HG02973 (cell line): Measurements from ENCODE around the gene RAD51B.

ENCODE experiments used
- ATAC-seq: cut with Tn5 transposase; IDR thresholded peaks from one replicate; pipeline ENCODE4 v1.9.1; 2021; ENCODE audit warnings: moderate library complexity; ENCODE audit not compliant: unreplicated experiment

The RAD51B gene

DNA sequence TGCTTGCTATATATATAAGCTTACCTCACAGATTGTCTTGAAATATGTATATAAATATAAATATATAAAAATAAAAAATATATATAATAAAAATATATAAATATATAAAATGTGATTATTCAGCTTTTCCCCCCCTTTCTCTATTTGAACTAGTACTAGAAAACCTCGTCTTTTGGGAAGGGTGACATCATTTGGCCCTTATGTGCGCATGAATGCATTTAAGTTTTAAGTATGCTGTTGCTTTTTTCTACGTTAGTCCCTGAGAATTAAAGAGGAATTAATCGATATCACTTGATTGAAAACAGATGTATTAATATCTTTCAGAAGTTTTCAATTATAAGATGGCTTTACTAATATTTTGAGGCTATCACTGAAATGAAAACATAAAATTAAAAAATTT, 69.9 kb downstream of the RAD51B start:
- ATAC-seq, result no peak

DNA sequence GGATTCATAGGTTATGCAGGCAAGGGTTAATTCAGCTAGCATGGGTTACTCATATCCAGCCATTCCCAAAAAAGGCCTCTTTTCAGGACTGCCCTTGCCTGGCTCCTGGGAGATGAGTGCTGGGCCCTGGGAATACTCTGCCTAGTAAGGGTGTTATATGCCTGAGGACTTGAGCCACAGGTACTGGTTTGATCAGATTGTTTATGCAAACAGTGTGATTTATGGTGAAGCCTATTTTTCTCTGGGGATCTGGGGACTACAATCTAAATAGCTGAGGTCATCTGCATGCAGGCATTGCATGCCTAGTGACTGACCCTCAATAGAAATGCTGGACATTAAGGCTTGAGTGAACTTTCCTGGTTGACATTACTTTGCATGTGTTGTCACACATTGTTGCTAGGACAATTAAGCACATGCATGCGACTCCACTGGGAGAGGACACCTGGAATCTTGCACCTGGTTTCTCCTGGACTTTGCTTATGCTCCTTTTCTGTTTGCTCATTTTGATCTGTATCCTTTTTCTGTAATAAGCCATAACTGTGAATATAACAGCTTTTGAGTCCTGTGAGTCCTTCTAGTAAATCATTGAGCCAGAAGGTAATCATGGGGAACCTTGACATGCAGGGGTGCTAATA, 73.0 kb downstream of the RAD51B start:
- no peak for ATAC-seq

DNA sequence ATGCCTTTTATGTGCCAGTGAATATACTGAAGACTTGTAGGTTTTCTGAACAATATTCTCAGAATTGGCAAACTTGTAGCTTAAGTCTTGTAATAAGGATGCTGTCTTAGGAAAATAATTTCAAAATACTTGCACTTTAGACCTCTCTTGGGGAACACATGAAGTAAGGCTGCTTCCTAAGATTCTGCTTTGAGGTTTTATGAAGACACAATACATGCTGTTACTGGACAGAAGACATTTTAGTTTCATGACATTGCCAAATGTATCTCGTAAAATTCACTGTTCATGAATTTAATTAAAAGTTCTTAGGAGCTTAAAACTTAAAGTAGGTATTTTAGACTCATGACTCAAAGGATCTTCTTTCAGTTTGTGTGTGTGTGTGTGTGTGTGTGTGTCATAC, 80.7 kb downstream of the RAD51B start:
- no peak for ATAC-seq

DNA sequence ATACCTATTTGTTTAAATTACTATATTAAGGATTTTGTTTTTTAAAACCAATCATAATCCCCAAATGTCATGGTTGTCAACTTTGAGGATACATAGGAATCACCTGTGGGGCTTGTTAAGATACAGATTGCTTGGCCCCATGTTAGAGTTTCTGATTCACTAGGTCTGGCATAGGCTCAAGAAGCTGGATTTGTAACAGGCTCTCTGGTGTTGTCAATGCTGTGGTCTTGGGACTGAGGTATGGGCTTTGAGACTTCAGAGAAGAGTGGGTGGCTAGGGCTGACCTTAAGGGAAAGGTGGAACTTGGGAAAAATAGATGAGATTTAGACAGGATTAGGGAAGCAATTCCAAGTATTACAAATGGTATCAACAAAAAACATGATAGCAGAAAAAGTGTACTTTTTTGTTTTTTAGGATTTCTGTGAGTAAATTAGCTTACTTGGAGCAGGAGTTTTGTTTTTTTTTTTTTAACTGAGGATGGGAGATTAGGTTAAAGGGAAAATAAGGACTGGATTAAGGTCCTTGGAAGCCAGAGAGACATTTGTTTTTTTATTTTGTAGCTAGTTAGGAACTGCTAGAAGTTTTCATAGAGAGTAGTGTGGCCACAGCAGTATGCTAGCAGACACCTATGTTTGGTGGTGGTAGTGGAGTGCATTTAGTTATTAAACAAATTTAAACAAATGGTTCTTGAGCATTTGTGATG, 88.6 kb downstream of the RAD51B start:
- ATAC-seq, result no peak

DNA sequence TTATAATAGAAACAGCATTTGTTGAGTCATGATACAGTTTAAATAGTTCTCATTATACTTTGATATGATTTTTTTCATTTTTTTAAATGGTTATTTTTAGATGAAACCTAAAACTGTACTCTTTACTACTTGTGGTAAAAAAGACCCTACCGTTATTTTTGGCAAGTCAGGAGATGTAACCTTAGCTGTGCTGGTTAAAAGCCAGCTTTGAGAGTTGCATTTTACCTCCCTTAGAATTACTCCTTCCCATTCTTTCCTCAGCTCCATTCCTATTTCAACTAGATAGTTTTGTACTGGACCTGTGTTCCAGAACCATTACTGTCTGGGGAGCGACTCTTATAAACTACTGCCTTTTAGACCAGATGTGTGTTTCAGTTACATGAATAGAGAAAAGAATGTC, 92.0 kb downstream of the RAD51B start:
- ATAC-seq, result no peak

DNA sequence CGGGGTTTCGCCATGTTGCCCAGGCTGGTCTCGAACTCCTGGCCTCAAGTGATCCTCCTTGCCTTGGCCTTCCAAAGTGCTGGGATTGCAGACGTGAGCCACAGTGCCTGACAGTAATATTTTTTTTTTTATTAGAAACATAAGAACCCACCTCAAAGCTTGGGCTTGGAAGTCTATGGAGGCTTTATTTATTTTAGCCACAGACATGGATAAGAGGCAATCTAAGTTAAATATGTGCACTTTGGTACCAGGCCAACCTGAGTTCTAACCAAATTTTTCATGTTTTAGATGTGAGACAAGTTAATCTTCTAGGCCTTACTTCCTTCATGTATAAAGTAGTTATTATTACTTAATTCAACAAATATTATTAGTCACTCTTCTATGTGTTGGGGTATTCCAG, 96.9 kb downstream of the RAD51B start:
- ATAC-seq, result no peak

DNA sequence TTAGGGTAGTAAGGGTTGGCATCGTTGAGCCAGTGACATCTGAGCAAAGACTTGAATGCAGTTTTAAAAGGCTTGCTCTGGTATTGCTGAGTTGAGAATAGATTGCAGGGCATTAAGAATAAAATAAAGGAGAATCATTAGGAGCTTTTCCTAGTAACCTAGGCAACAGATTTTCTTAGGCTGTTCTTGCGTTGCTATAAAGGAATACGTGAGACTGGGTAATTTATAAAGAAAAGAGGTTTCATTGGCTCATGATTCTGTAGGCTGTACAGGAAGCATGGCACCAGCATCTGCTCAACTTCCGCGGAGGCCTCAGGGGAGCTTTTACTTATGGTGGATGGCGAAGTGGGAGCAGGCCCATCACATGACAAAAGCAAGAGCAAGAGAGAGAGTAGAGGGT, 97.4 kb downstream of the RAD51B start:
- no peak for ATAC-seq

DNA sequence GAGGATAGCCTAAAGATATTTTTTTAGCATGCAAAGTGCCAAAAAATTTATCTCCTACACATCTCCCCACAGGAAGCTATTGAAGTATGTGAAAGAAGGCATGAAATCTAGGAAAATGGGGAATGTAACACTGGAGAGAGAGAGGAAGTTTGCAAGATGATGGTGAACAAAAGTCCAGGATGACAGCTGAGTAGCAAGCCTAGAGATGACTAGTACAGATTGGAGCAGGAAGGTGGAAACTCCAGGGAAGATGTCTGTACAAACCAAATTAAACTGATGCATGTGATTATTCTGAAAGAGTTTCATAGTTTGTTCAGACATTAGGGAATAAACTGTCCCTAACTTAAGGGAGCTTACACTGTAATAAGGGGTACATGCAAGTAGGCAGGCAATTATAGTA, 99.3 kb downstream of the RAD51B start:
- ATAC-seq, result no peak

DNA sequence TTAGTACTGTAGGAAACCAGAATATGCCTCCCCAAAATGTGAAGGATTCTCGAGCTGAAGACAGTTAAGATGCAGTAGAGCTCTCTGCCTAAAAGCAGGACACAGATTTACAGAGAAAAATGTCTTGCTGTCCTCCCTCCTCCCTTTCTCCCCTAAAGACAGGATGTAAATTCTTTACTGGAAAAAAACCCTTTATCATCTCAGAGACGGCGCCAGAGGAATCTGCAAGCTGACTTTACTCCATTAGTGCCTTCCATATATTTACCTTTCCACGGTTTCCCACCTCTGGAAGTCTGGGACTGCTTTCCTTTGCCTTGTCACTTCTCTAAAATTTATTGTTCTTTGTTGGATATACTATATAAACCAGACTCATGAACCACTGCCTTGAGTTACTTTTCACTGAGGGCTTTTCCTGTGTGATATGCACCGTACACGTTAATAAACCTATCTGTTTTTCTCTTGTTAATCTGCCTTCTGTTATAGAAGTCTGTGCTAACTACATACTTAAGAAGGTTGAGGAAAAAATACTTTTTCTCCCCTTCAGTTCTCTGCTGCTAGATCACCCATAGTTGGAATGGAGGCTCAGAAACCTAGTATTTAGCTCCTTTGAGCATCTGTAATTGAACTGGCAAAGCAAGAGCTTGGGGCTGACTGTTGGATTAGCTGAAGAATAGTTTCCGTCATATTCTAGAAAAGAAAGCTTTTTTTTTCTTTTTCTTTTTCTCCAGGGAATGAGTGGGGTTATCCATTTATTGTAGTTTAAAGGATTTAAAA, 99.9 kb downstream of the RAD51B start:
- no peak for ATAC-seq

DNA sequence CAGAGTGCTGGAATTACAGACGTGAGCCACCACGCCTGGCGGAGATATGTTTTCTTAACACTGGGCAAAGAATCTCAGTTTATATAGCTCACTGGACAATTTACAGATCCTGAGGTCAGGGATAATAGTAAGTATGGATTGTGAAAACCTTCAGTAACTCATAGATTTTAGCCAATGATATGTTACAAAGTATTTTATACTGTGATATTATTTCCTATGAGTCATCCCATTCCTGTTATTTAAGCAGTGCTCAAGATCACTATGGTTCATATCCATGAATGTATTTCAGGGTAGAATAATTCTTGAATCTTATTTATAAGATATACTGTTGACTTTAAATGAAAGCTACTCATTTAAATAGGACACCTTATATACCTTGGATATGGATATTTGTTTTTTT, 107.2 kb downstream of the RAD51B start:
- ATAC-seq, result no peak

DNA sequence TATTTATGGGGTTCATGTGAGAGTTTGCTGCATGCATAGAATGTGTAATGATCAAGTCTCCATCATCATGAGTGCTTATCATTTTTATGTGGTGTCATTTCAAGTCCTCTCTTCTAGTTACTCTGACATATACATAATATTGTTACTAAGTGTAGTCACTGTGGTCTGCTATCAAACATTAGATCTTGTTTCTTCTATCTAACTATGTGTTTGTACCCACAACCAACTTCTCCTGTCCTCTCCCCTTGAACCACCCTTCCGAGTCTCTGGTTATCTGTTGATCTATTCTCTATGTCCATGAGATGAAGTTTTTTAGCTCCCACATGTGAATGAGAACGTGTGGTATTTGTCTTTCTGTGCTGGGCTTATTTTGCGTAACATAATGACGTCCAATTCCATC, 107.7 kb downstream of the RAD51B start:
- no peak for ATAC-seq

DNA sequence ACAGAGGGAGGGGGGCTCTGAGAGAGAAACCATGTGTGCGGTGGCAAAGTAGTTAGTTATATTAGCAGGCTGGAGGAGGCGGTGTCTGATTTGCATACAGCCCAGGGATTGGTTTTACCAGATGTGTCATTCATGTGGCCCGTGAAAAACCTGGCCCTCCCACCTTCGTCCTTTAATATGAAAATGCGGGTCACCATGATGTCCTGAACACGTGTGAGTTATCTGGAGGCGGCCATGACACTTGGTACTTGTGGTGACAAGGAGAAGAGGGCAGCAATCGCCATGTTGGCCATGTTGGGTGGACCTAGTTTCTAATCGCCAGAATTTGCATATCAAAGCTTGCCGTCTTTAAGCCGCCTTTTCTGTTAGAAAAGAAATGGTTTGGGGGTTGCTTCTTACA, 108.8 kb downstream of the RAD51B start:
- ATAC-seq, result no peak

DNA sequence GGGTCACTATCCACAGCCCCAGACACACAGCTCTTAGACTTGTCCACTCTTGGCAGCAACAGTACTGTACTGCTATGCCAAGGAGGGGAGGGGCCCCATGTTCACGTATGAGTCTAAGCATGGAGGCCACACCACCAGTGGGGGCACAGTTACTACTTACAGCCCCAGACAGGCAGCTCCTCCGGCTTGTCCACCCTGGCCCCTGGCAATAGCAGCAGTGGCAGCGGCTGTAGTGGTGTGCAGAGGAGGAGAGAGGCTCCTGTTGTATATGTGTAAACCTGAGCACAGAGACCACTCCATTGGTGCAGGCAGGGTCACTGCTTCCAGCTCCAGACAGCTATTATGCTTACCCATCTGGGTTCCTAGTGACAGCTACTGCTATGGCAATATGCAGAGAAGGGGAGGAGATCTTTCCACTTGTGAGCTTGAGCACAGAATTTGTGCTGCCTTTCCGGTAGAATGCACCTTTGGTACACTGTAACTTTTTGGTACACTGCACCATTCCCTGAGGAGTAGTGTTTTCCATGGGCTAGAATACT, 113.2 kb downstream of the RAD51B start:
- no peak for ATAC-seq

DNA sequence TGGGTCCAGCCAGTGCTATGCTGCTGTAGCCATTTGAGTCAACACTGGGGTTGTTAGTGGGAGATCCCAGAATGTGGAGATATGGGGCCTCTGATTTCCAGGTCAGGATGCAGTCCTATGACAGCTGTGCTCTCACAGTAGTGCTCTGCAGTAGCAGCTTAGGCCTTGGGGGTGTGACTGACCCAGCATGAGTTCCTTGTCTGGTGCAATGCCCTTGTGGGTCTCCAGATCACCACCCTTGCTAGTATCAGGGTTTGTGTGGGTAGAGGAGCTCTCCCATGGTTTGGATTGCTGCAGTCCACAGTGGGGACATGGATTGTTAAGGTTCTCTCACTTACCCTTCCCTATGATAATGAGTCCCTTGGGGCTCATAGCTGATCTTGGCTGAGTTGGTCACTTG, 113.7 kb downstream of the RAD51B start:
- no peak for ATAC-seq

DNA sequence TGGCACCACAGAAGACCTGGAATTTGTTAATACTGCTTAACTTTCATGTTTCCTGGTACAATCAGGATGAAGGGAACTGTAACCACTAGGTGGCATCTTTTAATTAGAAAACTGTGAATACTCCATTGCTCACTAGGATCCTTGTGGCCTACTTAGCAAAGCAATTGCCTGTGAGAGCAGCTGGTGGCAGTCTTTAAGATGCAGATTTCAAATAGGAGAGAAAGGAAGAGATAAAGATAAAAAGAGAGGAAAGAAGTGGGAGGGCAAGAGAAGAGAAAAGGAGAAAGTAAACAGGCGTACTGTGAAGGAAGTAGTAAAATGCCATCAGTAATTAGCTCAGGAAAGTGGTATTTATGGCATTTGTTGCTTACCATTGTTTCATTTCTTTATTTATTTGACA, 114.5 kb downstream of the RAD51B start:
- ATAC-seq, result no peak

DNA sequence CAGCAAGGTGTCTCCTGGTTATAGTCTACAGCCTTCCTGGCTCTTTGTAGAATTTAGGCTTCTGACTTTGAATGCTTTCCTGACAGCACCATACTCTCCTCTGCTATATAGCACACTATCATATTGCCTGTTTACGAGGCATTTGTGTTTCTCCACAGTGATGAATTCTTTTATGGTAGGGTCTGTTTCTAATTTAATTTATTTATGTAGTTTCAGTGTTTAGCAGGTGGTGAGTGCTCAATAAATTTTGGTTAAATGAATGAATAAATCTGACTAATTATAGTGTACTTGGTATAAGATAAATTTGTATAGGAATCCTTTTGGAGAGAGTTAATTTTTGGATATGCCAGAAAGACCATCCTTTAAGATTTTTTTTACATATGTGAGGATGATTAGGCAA, 115.3 kb downstream of the RAD51B start:
- ATAC-seq, result no peak

DNA sequence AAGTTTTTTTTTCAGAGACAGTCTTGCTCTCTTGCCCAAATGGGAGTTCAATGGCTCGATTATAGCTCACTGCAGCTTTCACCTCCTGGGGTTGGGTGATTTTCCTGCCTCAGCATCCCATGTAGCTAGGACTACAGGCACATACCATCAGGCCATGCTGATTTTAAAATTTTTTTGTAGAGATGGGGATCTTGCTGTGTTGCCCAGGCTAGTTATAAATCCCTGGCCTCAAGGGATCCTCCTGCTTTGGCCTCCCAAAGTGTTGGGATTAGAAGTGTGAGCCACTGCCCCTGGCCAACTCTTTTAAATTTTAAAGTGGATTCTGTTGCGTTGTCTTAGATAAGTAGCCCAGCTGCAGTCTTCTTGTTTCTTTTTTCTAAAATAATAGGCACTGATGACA, 115.8 kb downstream of the RAD51B start:
- no peak for ATAC-seq

DNA sequence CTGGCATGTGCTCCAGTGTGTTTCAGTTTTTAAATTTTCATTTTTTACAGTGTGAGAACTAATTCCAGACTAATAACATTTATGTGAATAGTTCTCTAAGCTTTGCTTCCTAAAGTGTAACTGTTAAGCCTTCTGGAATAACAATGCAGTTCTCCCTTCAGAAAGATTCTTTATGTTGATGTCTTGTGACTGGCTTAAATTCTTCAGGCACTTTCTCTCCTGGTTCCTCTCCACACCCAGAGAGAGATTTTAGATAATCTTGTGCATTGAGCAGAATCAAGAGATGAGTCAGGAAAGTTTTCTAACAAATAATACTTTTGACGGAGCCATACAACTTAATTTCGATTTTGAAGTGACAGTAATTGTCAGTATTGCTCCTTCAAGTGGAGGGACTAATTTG, 118.5 kb downstream of the RAD51B start:
- ATAC-seq, result no peak

DNA sequence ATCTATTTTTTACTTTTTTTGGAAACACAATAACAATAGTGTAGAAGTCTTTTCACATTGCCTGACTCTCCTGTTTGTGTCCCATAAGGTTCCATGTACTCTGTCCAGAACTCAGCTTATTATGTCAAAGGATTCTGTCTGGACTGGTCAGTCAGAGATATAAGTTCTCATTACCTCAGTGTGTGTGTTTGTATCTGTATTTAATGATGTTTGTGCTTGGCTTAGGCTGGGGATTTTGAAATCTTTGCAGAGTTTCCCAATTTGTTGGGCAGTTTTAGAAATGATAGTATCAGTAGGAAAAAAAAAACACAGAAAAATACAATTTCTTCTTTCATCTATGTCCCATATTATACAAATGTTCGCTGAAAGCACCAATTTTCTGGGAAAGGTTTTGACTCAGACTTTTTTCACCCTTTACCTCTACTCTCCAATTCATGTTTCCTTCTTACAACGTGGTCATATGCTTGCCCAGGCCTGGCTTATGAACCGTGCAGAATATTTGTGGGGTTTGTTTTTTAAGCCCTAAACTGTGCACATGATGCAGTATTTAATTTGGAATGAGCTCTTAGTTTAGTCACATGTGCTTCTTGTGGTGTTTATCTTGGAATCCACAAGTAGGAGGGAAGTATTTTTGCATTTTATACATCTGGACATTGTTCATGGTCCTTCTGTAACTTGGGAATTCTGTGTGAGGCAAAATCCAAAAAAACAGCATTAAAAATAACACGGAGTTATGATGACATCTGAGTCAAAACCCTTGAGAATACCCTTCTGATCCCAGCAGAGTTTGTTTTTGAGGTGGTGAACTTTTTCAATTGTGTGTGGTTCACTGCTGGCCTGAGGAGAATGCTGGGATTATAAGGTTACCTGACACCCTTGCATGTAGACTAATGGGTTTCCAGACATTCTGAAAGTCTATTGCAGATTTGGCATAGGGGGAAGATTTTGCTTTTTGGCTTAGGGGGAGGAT, 121.2 kb downstream of the RAD51B start:
- no peak for ATAC-seq

DNA sequence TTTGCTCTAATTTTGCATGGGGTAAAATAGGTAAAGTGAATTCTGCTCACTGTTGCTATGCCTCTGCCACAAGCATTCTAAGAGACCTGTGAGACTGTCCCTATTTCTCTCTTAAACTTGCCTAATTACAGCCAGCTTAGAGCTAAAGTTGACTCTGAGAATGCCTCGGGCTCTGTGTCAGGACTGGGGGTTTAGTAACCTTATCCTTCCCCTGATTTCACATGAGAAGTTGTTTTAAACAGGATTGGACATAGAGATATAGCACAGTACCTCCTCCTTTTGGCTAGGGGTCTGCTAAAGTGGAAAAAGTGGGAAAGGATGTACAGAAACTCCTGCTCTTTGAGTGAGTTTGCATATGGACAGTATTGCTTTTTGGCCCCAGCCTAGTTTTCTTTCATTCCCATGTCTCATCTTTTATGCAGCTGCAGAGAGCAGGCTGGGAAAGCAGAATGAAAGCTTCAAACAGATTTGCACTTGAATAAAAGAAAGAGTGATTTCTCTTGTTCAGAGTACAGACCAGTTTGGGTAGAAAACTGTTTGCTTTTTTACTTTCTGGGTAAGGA, 122.0 kb downstream of the RAD51B start:
- no peak for ATAC-seq
